GM12865 (cell line): ENCODE measurements around the gene KIF18A.
A peak's percentile ranks its signal among the peaks of the same experiment; 100 is the strongest.

ENCODE experiments used
- DNase-seq: peaks from one replicate; pipeline ENCODE4 v3.0.0; 2010; ENCODE audit warnings: low read depth
- H3K4me3 ChIP-seq: 2 replicates; pipeline ENCODE4 v1.5.1; 2011; ENCODE audit warnings: mild to moderate bottlenecking, low read depth, low read length, control low read depth
- TF ChIP-seq, protein P1 (sequence below): IDR thresholded peaks from 2 replicates; pipeline ENCODE4 v1.5.1; 2011; ENCODE audit warnings: low read length, control low read depth, low read depth, inconsistent platforms; ENCODE audit not compliant: insufficient read depth; ENCODE audit errors: missing control alignments

The KIF18A gene

DNA sequence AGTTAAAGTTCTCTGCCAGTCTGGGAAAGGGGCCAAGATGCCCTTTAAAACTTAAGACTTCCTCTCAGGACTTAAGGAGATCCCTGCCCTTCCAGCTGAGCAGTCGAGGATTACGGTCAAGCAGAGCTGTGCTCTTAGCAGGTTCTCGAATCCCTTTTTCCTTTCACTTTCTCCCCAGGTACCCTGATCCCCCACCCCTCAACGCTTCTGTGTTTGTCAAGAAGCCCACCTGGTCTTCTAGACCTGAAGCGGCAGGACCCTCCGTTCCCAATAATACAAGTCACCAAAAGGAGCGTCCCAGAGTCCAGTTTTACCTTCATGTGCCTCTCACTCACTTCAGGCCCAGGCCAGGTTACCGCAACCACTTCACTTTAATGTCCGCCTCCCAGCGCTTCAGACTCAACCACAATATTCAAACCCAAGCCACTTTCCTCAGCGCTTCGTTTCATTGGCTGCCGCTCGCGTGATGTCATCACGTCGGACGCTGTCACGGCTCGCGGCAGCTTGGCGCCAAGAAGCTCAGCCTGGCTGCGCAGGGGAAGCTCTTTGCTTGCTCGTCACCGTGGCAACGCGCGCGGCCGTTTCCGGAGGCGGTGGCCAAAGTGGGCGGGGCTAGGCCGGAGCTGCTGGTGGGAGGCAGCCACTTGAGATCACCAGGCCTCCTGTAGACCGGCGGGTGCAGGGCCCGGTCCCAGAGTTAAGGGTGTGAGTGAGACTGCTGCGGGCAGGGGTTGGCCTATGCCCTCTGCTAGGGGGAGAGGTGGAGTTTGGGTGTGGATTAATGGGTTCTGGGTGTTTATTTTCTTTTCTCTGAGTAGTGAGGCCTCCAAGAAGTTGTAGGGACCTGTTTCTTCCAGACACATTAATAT, at the start of gene KIF18A, which contains the start of gene METTL15:
Gene KIF18A (minus strand): TSS at position 407 of the 869 bp plus-strand sequence. CDS start 10,209 bp downstream, outside the sequence.
Gene METTL15 (plus strand): TSS at position 639 of the 869 bp plus-strand sequence. CDS start 4,947 bp downstream, outside the sequence.
- peak within 1 kb of the TSS; percentile 87 for H3K4me3 ChIP-seq
- TF ChIP-seq, protein P1, sequence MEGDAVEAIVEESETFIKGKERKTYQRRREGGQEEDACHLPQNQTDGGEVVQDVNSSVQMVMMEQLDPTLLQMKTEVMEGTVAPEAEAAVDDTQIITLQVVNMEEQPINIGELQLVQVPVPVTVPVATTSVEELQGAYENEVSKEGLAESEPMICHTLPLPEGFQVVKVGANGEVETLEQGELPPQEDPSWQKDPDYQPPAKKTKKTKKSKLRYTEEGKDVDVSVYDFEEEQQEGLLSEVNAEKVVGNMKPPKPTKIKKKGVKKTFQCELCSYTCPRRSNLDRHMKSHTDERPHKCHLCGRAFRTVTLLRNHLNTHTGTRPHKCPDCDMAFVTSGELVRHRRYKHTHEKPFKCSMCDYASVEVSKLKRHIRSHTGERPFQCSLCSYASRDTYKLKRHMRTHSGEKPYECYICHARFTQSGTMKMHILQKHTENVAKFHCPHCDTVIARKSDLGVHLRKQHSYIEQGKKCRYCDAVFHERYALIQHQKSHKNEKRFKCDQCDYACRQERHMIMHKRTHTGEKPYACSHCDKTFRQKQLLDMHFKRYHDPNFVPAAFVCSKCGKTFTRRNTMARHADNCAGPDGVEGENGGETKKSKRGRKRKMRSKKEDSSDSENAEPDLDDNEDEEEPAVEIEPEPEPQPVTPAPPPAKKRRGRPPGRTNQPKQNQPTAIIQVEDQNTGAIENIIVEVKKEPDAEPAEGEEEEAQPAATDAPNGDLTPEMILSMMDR: no peak
- peak; percentile 99 for DNase-seq

DNA sequence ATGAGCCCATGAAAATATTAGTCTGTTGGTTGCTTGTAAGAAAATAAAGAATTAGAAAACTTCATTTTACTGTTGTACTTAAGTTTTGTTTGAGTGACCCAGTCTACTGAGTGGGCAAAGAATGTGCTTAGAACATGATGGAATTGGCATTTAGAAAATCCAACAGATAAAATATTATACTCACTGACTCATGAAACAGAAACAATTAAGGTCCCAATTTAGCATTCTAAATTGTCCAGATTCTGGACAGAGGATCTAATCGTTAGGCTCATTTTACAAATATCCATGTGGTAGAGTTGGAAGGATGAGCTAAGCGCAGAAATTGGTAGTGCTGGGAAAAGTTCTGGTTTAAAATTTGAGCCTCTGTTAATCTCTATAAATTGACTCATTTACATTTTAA, 45.6 kb upstream of the KIF18A start:
- no peak for DNase-seq
- TF ChIP-seq, protein P1: no peak
- H3K4me3 ChIP-seq: no peak overlapping the region

DNA sequence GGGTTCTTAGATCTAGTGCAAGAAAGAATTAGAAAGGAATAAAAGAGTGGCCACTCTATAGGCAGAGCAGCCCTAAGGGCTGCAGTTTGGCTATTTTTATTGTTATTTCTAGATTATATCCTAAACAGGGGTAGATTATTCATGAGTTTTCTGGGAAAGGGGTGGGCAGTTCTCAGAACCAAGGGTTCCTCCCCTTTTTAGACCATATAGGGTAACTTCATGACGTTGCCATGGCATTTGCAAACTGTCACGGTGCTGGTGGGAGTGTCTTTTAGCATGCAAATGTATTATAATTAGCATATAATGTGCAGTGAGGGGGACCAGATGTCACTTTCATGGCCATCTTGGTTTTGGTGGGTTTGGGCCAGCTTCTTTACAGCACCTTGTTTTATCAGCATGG, 44.8 kb upstream of the KIF18A start:
- no peak overlapping the region for H3K4me3 ChIP-seq
- DNase-seq: no peak
- TF ChIP-seq, protein P1: no peak

DNA sequence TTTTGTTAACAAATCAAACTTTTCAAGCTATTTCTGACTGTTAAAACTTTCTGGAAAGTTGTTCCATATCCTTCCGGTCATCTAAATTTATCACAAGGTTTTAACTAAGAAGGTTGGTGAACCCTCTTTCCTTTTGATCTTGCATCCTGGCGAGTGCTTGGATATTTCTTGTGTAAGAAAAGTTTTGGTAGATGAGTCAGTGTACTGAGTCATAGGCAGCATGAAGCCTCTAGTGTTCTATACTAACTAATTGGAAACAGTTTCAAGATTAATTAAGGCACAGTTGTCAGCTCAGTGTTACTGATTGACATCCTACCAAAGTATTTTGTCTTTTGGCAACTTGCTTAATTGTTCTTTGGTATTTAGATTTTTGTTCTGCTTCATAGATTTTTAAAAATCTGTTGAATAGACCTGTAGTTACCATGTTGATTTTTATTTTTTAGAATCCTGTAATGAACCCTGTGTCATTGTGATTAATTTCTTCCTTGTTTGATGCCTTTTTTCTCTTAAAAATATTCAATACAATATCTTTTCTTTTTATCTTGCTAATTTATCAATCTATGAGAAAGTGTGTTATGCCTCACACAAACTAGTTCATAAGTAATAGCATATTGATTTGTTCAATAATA, 38.3 kb upstream of the KIF18A start:
- TF ChIP-seq, protein P1: no peak
- H3K4me3 ChIP-seq: no peak overlapping the region
- DNase-seq: no peak

DNA sequence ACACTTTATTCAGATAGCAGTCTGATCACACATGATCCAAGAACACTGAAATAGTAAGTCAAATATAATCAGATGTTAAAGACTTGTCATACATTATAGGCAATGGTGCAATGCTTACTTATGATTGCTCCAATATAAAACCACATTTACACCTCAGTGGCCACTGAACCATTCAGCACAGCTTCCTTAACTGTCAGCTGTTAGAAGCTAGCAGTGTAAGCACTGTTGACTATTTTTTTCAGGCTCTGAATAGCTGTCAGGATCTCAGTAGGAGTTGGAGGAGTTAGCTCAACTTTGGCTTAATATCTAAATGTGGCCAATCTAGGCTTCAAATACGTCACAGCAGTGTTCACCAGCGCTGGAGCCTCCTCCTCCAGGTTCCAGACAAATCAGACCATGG, 36.9 kb upstream of the KIF18A start:
- TF ChIP-seq, protein P1: no peak
- DNase-seq: no peak
- H3K4me3 ChIP-seq: no peak overlapping the region

DNA sequence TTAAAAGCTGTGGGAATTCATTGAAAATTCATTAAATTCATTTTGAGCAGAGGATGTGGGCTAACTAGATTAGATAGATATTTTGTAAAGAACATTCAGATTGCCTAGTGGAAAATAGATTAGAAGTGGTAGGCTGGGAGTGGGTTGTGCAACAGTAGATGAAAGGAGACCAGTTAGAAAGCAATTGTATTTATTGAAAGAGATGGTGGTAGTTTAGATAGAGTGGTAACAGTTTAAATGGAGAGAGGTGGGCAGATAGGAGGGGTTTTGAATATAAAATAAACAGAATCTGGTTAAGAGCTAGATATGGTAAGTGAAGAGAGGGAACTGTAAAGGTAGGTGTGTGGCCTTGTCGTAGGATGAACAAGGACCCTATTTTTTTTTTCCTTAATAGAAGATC, 34.8 kb upstream of the KIF18A start:
- TF ChIP-seq, protein P1: no peak

More for the DNA sequence above, 34.8 kb upstream of the KIF18A start:
- DNase-seq: no peak
- no peak overlapping the region for H3K4me3 ChIP-seq
